Endothelial cell of umbilical vein (primary cell): ENCODE data around the gene ZNF398. TPM values are rescaled to one million over a fixed set of nuclear protein-coding genes. Genes with fewer than 3 reads are reported as not detected.

Source experiments
- BruUV-seq: library from RNA; stranded (reverse); fragments of 400-500 nt; replicated peaks from 2 replicates; lab custom pipeline; 2021; lab: Mats Ljungman, UMichigan
- CTCF ChIA-PET: fragments of 300-600, 350-600 bp; sonication (Branson Sonifier 250); formaldehyde crosslinking; loops from one replicate; lab custom pipeline; 2021; ENCODE audit warnings: antibody characterized with exemption, inconsistent platforms; lab: Charles Lee
- POLR2A ChIA-PET: fragments of 300-600, 350-600 bp; sonication (Branson Sonifier 250); formaldehyde crosslinking; loops from one replicate; lab custom pipeline; 2021; ENCODE audit warnings: antibody characterized with exemption, inconsistent platforms; lab: Charles Lee
- DNase-seq: peaks from one replicate; pipeline ENCODE4 v3.0.0-alpha.2; 2011; ENCODE audit warnings: low read depth, low spot score
- FAIRE-seq: peaks from 2 replicates; lab custom pipeline; 2011; peaks lifted over from hg19 to GRCh38; lab: Jason Lieb, UNC
- H2AFZ ChIP-seq: 2 replicates; pipeline ENCODE4 v1.6.0; 2012; ENCODE audit warnings: low read depth, low read length, control low read depth, inconsistent platforms
- H3K27ac ChIP-seq: 2 replicates; pipeline ENCODE4 v1.5.1; 2011; ENCODE audit warnings: low read depth, mild to moderate bottlenecking, control low read depth, low read length, moderate library complexity; ENCODE audit not compliant: insufficient read depth
- H3K27me3 ChIP-seq, 2 experiments: 2 replicates each; pipeline versions ENCODE4 v1.6.0 to v1.6.1; 2011; ENCODE audit warnings: low read length in 2 of 2, mixed read lengths in 1 of 2; ENCODE audit not compliant: control insufficient read depth in 2 of 2, insufficient read depth in 2 of 2
- H3K36me3 ChIP-seq, 2 experiments: 2 replicates in 1 of 2; 3 replicates in 1 of 2; pipeline ENCODE4 v1.5.1; 2011; ENCODE audit warnings: low read length in 2 of 2, mild to moderate bottlenecking in 1 of 2, moderate library complexity in 1 of 2; ENCODE audit not compliant: control insufficient read depth in 2 of 2, insufficient read depth in 2 of 2; ENCODE audit errors: extremely low read depth in 1 of 2
- H3K4me1 ChIP-seq: 3 replicates; pipeline ENCODE4 v1.5.1; 2011; ENCODE audit warnings: mild to moderate bottlenecking, low read length; ENCODE audit not compliant: control insufficient read depth, insufficient read depth; ENCODE audit errors: extremely low read depth
- H3K4me2 ChIP-seq: 2 replicates; pipeline ENCODE4 v1.6.1; 2011; ENCODE audit warnings: low read length, control low read depth, mixed read lengths; ENCODE audit not compliant: insufficient read depth
- H3K4me3 ChIP-seq, 3 experiments: fragments of 200-600 bp in 1 of 3; sonication (generic), shearing (Covaris generic) in 1 of 3; replicated peaks in 1 of 3; 2 replicates each; pipeline ENCODE4 v1.5.1; 2011 to 2016; ENCODE audit warnings: control low read depth in 3 of 3, low read length in 3 of 3, mild to moderate bottlenecking in 2 of 3, inconsistent platforms in 1 of 3, low read depth in 1 of 3, moderate library complexity in 1 of 3; ENCODE audit not compliant: insufficient read depth in 1 of 3
- H3K79me2 ChIP-seq: 2 replicates; pipeline ENCODE4 v1.6.0; 2012; ENCODE audit warnings: low read length, inconsistent platforms; ENCODE audit not compliant: control insufficient read depth, insufficient read depth
- H3K9ac ChIP-seq: replicated peaks from 2 replicates; pipeline ENCODE3; 2011; ENCODE audit warnings: low read length, control low read depth; ENCODE audit not compliant: insufficient read depth; ENCODE audit errors: extremely low read depth
- H3K9me1 ChIP-seq: replicated peaks from 3 replicates; pipeline ENCODE4 v1.6.0; 2011; ENCODE audit warnings: mild to moderate bottlenecking, low read length; ENCODE audit not compliant: control insufficient read depth, insufficient read depth; ENCODE audit errors: extremely low read depth
- H3K9me3 ChIP-seq: replicated peaks from 2 replicates; pipeline ENCODE4 v1.5.1; 2012; ENCODE audit warnings: low read length, inconsistent platforms; ENCODE audit not compliant: control insufficient read depth, insufficient read depth
- H4K20me1 ChIP-seq: replicated peaks from 2 replicates; pipeline ENCODE3; 2011; ENCODE audit warnings: mild to moderate bottlenecking, low read length; ENCODE audit not compliant: control insufficient read depth, insufficient read depth; ENCODE audit errors: extremely low read depth
- CTCF ChIP-seq, 2 donors: IDR thresholded peaks; 1 replicate in 1 of 2; 2 replicates in 1 of 2; pipeline ENCODE4 v1.5.1; 2011; ENCODE audit warnings: low read length in 2 of 2, mild to moderate bottlenecking in 2 of 2, moderate library complexity in 2 of 2, control low read depth in 1 of 2, inconsistent platforms in 1 of 2, low read depth in 1 of 2; ENCODE audit not compliant: insufficient read depth in 1 of 2; ENCODE audit errors: extremely low read depth in 1 of 2
- EZH2 ChIP-seq: IDR thresholded peaks from 2 replicates; pipeline ENCODE4 v1.6.1; 2012; ENCODE audit warnings: borderline replicate concordance, low read depth, mild to moderate bottlenecking, moderate library complexity, low read length, inconsistent platforms; ENCODE audit not compliant: severe bottlenecking
- FOS ChIP-seq: IDR thresholded peaks from 2 replicates; pipeline ENCODE4 v1.6.1; 2011; ENCODE audit warnings: mild to moderate bottlenecking, low read length, moderate library complexity, borderline replicate concordance; ENCODE audit not compliant: insufficient read depth
- GATA2 ChIP-seq: IDR thresholded peaks from 2 replicates; pipeline ENCODE4 v1.7.0; 2011; ENCODE audit warnings: low read depth, mild to moderate bottlenecking, moderate library complexity, mixed read lengths, low read length; ENCODE audit not compliant: insufficient read length, insufficient read depth
- JUN ChIP-seq: IDR thresholded peaks from 2 replicates; pipeline ENCODE4 v1.6.1; 2011; ENCODE audit warnings: borderline replicate concordance, low read depth; ENCODE audit not compliant: insufficient read length, insufficient read depth
- MAX ChIP-seq: IDR thresholded peaks from 2 replicates; pipeline ENCODE4 v1.6.1; 2011; ENCODE audit not compliant: insufficient read depth, insufficient read length
- MYC ChIP-seq: IDR thresholded peaks from one replicate; pipeline ENCODE4 v1.6.1; 2011; ENCODE audit warnings: mild to moderate bottlenecking, low read depth, low read length
- POLR2A ChIP-seq: IDR thresholded peaks from 2 replicates; pipeline ENCODE4 v1.6.1; 2012; ENCODE audit warnings: low read depth, mild to moderate bottlenecking, control low read depth, low read length
- POLR2AphosphoS5 ChIP-seq: IDR thresholded peaks from 2 replicates; pipeline ENCODE4 v1.6.1; 2012; ENCODE audit warnings: low read depth, mild to moderate bottlenecking, control low read depth, low read length, moderate library complexity; ENCODE audit not compliant: insufficient read depth
- dilution Hi-C: fragments of 300-500 bp; cut with MboI; formaldehyde crosslinking; loops from one replicate; pipeline ENCODE4 v1.15.0; 2019; ENCODE audit warnings: low sequenced_read_pairs; ENCODE audit not compliant: extremely low pct_ligation_motif_present
- intact Hi-C: fragments of 100-400 bp; cut with micrococcal nuclease; formaldehyde crosslinking; loops from one replicate; pipeline ENCODE4 v1.10.0; 2022
- polyA plus RNA-seq, 4 experiments: library from polyadenylated mRNA; depleted of rRNA in 3 of 4; stranded (reverse) in 3 of 4; unstranded in 1 of 4; fragments of >200 nt; gene quantifications; 2 replicates each; pipeline versions ENCODE4 v1.2.1 to v1.2.3, GENCODE V29; 2011 to 2012; ENCODE audit warnings: missing spikeins in 1 of 4
- total RNA-seq: library from RNA; stranded (reverse); gene quantifications from 2 replicates; pipeline ENCODE4 v1.2.3, GENCODE V29; 2021

Gene ZNF398
- total and polyA plus RNA-seq, 2 donors (not counting 3 experiments of a cell fraction or from before 2014, with no cell fraction given) = 7.5 to 10.6 TPM

GRCh38 chr7:149216402-149216801 is 69.1 kb downstream of the ZNF398 start:
- intact Hi-C loops = no loop called here

More at GRCh38 chr7:149216402-149216801, 69.1 kb downstream of the ZNF398 start:
- Histone ChIP-seq H3K9ac (no peak overlapping the region), H3K9me1 (no peaks in the 10 kb centered on the region), H3K27me3 (no peaks in the 10 kb centered on the region), H3K4me2 (no peak overlapping the region), H3K4me3 (no peak overlapping the region), H3K27ac (no peak overlapping the region), H3K9me3 (no peaks in the 10 kb centered on the region), H4K20me1 (no peaks in the 10 kb centered on the region), H3K79me2 (no peaks in the 10 kb centered on the region), H3K4me1 (no peaks in the 10 kb centered on the region), H2AFZ (no peak overlapping the region), H3K36me3 (peaks cover 18 to 40% of the 10 kb centered on the region in 2 experiments)
- POLR2A ChIA-PET = no interaction called here
- dilution Hi-C loops = no loop called here
- no peak for DNase-seq
- no peak for FAIRE-seq
- CTCF ChIA-PET = no interaction called here
- TF ChIP-seq POLR2AphosphoS5 (no peak), JUN (no peak), GATA2 (no peak), EZH2 (no peak), MYC (no peak), CTCF (IDR thresholded peaks at IDR 0.05; ENCODE audit: extremely low read depth in 1 of 2, insufficient read depth in 1 of 2, low read depth in 1 of 2, low read length in 2 of 2) (no peak), POLR2A (no peak), MAX (no peak), FOS (no peak)
- BruUV-seq = no TSS peak
